Thyroid gland (tissue), 4 donors: ENCODE measurements around the gene MEGF6.

ENCODE experiments used
- POLR2A ChIP-seq, 2 donors: fragments of 450-650 bp; IDR thresholded peaks; one replicate each; pipeline ENCODE4 v1.6.1; 2017; ENCODE audit warnings: antibody characterized with exemption in 2 of 2, mild to moderate bottlenecking in 2 of 2, moderate library complexity in 1 of 2
- TF ChIP-seq, protein P1 (sequence below), 6 experiments: fragments of 200-600 bp in 3 of 6; fragments of 450-650 bp in 3 of 6; sonication (generic) in 3 of 6; IDR thresholded peaks; one replicate each; pipeline ENCODE4 v1.5.1; 2016 to 2019; ENCODE audit warnings: antibody characterized with exemption in 6 of 6, mild to moderate bottlenecking in 2 of 6, inconsistent platforms in 1 of 6, moderate library complexity in 1 of 6

GRCh38 chr1:3539707-3540425 is 71.4 kb downstream of the MEGF6 start:
- TF ChIP-seq, protein P1, sequence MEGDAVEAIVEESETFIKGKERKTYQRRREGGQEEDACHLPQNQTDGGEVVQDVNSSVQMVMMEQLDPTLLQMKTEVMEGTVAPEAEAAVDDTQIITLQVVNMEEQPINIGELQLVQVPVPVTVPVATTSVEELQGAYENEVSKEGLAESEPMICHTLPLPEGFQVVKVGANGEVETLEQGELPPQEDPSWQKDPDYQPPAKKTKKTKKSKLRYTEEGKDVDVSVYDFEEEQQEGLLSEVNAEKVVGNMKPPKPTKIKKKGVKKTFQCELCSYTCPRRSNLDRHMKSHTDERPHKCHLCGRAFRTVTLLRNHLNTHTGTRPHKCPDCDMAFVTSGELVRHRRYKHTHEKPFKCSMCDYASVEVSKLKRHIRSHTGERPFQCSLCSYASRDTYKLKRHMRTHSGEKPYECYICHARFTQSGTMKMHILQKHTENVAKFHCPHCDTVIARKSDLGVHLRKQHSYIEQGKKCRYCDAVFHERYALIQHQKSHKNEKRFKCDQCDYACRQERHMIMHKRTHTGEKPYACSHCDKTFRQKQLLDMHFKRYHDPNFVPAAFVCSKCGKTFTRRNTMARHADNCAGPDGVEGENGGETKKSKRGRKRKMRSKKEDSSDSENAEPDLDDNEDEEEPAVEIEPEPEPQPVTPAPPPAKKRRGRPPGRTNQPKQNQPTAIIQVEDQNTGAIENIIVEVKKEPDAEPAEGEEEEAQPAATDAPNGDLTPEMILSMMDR (IDR thresholded peaks at IDR 0.05), result no peak
- TF ChIP-seq POLR2A (IDR thresholded peaks at IDR 0.05), result no peak
